Measurements from ENCODE around the gene LMX1A.

Gene LMX1A

DNA sequence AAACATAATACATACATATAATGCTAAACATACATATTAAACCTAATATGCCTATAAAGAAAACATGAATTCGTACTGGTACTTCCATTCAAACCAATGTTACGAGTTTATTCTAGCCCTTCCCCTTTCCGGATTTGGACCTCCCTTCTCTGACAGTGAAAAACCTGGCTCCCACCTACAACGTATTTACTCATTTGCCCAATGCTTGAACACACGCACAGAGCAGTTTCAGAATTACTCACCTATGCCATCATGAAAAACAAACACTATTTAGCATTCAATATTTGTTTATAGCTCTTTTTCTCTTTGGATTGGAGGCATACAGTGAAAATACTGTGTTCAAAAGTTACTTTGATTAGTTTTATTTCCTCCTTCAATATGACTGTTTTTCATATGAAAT lies 204.4 kb downstream of the LMX1A start:
- no peak for DNase-seq

Measured in NCI-H69 (cell line).